ENCODE data around the gene ACR. TPM values are rescaled to one million over a fixed set of nuclear protein-coding genes. Genes with fewer than 3 reads are reported as not detected.

ACR gene
- total RNA-seq, 1 donor from 2014 or later: not detected

- H3K4me3 ChIP-seq: no peak overlapping the region
- H3K9me3 ChIP-seq (ENCODE audit: low read depth): peaks cover 4% of the 10 kb centered on the region
- no peaks in the 10 kb centered on the region for H3K36me3 ChIP-seq
- Mint-ChIP-seq H3K27me3 (ENCODE audit: insufficient read depth, low read depth) (peaks cover 3% of the 10 kb centered on the region), H3K36me3 (peaks cover 7% of the 10 kb centered on the region), H3K27ac (peak overlapping the region; percentile 67), H3K9me3 (no peaks in the 10 kb centered on the region), H3K4me1 (peaks cover 23% of the 10 kb centered on the region), H3K4me3 (peak overlapping the region; percentile 84)
- no peak overlapping the region for H3K9ac ChIP-seq
- H2AFZ ChIP-seq (replicated peaks): no peak overlapping the region
- no peak overlapping the region for H3K27ac ChIP-seq
- H3K4me1 ChIP-seq: peaks cover 3% of the 10 kb centered on the region
- peaks cover 23% of the 10 kb centered on the region for H3K27me3 ChIP-seq
- TF ChIP-seq CTCF (IDR thresholded peaks at IDR 0.05): no peak
- TF ChIP-seq EZH2 (IDR thresholded peaks at IDR 0.05): no peak
- no peak for TF ChIP-seq EZH2phosphoT487 (IDR thresholded peaks at IDR 0.05)
- peaks cover 25% of the 10 kb centered on the region for H3F3A ChIP-seq (ENCODE audit: low read depth)
- DNase-seq (ENCODE audit: low spot score): no peak
- no peaks in the 10 kb centered on the region for H3K79me2 ChIP-seq (ENCODE audit: low read depth)
- no peak overlapping the region for H3K4me2 ChIP-seq
- peaks cover 21% of the 10 kb centered on the region for H4K20me1 ChIP-seq (ENCODE audit: low read depth)
Observed at GRCh38 chr22:50695421-50696250, 42.4 kb upstream of the ACR start.

- Mint-ChIP-seq H3K36me3 (peaks cover 7% of the 10 kb centered on the region), H3K4me1 (peaks cover 24% of the 10 kb centered on the region), H3K27me3 (ENCODE audit: insufficient read depth, low read depth) (peaks cover 3% of the 10 kb centered on the region), H3K9me3 (no peaks in the 10 kb centered on the region), H3K27ac (peak overlapping the region; percentile 67), H3K4me3 (peak overlapping the region; percentile 84)
- Histone ChIP-seq H3K27me3 (peaks cover 23% of the 10 kb centered on the region), H4K20me1 (ENCODE audit: low read depth) (peaks cover 21% of the 10 kb centered on the region), H3K27ac (no peak overlapping the region), H3F3A (ENCODE audit: low read depth) (peaks cover 25% of the 10 kb centered on the region), H3K36me3 (no peaks in the 10 kb centered on the region), H3K79me2 (ENCODE audit: low read depth) (no peaks in the 10 kb centered on the region), H3K9ac (no peak overlapping the region), H2AFZ (replicated peaks) (no peak overlapping the region), H3K9me3 (ENCODE audit: low read depth) (peaks cover 4% of the 10 kb centered on the region), H3K4me2 (peak overlapping the region; percentile 69), H3K4me1 (peaks cover 3% of the 10 kb centered on the region), H3K4me3 (no peak overlapping the region)
- TF ChIP-seq CTCF (IDR thresholded peaks at IDR 0.05) (no peak), EZH2phosphoT487 (IDR thresholded peaks at IDR 0.05) (no peak), EZH2 (IDR thresholded peaks at IDR 0.05) (no peak)
- no peak for DNase-seq (ENCODE audit: low spot score)
Observed at GRCh38 chr22:50696251-50696798, 41.7 kb upstream of the ACR start.

GRCh38 chr22:50696799-50697561 is 41.0 kb upstream of the ACR start:
- H3K27me3 Mint-ChIP-seq (ENCODE audit: insufficient read depth, low read depth): peaks cover 3% of the 10 kb centered on the region
- H3K36me3 Mint-ChIP-seq: peaks cover 9% of the 10 kb centered on the region
- TF ChIP-seq CTCF (IDR thresholded peaks at IDR 0.05) (peak; percentile 79), EZH2phosphoT487 (IDR thresholded peaks at IDR 0.05) (no peak), EZH2 (IDR thresholded peaks at IDR 0.05) (peak; percentile 22)
- Histone ChIP-seq H3K27ac (no peak overlapping the region), H3K79me2 (ENCODE audit: low read depth) (no peaks in the 10 kb centered on the region), H3K27me3 (peaks cover 23% of the 10 kb centered on the region), H4K20me1 (ENCODE audit: low read depth) (peaks cover 21% of the 10 kb centered on the region), H3K4me3 (peak overlapping the region; percentile 53), H3K9me3 (ENCODE audit: low read depth) (peaks cover 1% of the 10 kb centered on the region), H3F3A (ENCODE audit: low read depth) (peaks cover 25% of the 10 kb centered on the region), H2AFZ (replicated peaks) (no peak overlapping the region), H3K4me1 (peaks cover 3% of the 10 kb centered on the region), H3K9ac (no peak overlapping the region), H3K36me3 (no peaks in the 10 kb centered on the region), H3K4me2 (peak overlapping the region; percentile 69)
- peak; percentile 81 for DNase-seq (ENCODE audit: low spot score)
- H3K27ac Mint-ChIP-seq: no peak overlapping the region
- peak overlapping the region; percentile 84 for H3K4me3 Mint-ChIP-seq
- peaks cover 24% of the 10 kb centered on the region for H3K4me1 Mint-ChIP-seq
- H3K9me3 Mint-ChIP-seq: no peaks in the 10 kb centered on the region
